Lower lobe of right lung (tissue), 2 donors: Measurements from ENCODE around the gene HMGN1. TPM values are rescaled to one million over a fixed set of nuclear protein-coding genes. Genes with fewer than 3 reads are reported as not detected.

ENCODE experiments used
- ATAC-seq, 2 donors: fragments of 200-7000 bp; cut with Tn5 transposase; one replicate each; pipeline ENCODE4 v1.9.1; 2020 to 2022; ENCODE audit warnings: mild to moderate bottlenecking in 2 of 2, moderate library complexity in 2 of 2
- DNase-seq: peaks from one replicate; pipeline ENCODE4 v3.0.0-alpha.2; 2020
- H3K27ac ChIP-seq: fragments of 200-600 bp; one replicate; pipeline ENCODE4 v1.8.0; 2022
- H3K27me3 ChIP-seq: fragments of 200-600 bp; one replicate; pipeline ENCODE4 v1.8.0; 2022; ENCODE audit warnings: low read depth
- H3K36me3 ChIP-seq: fragments of 200-600 bp; one replicate; pipeline ENCODE4 v1.8.0; 2022; ENCODE audit warnings: mild to moderate bottlenecking
- H3K4me1 ChIP-seq: fragments of 200-600 bp; one replicate; pipeline ENCODE4 v1.8.0; 2022
- H3K4me3 ChIP-seq: fragments of 200-600 bp; one replicate; pipeline ENCODE4 v1.8.0; 2022; ENCODE audit warnings: mild to moderate bottlenecking
- H3K9me3 ChIP-seq: fragments of 200-600 bp; one replicate; pipeline ENCODE4 v1.8.0; 2022
- CTCF ChIP-seq: fragments of 200-600 bp; IDR thresholded peaks from one replicate; pipeline ENCODE4 v1.8.0; 2022; ENCODE audit warnings: antibody characterized with exemption, mild to moderate bottlenecking
- intact Hi-C: fragments of 100-400 bp; cut with DNase I; formaldehyde crosslinking; loops from one replicate; pipeline ENCODE4 v1.11.0; 2022
- total RNA-seq: library from RNA; stranded (reverse); fragmentation: NEBNext Ultra II Directional; extraction: Animal tissue kit (Norgen Biotek cat#: 25700); gene quantifications from one replicate; pipeline ENCODE4 v1.2.1, GENCODE V29; 2021
- donor health status: DM: no; HTN: yes; CAD: no; lungs with severe emphysema.

The HMGN1 gene
- total RNA-seq, 1 donor from 2014 or later: 139 TPM

GRCh38 chr21:39336457-39337008, 12.4 kb downstream of the HMGN1 start:
- Histone ChIP-seq H3K9me3 (no peaks in the 10 kb centered on the region), H3K27ac (no peak overlapping the region), H3K27me3 (no peaks in the 10 kb centered on the region), H3K4me1 (no peaks in the 10 kb centered on the region), H3K4me3 (no peak overlapping the region), H3K36me3 (peaks cover 9% of the 10 kb centered on the region)
- ATAC-seq (no peak), DNase-seq (no peak)
- intact Hi-C loops: no loop called here
- TF ChIP-seq CTCF: no peak

GRCh38 chr21:39334611-39335010, 14.3 kb downstream of the HMGN1 start:
- no peak overlapping the region for H3K4me3 ChIP-seq
- ATAC-seq: no peak
- no peaks in the 10 kb centered on the region for H3K9me3 ChIP-seq
- intact Hi-C loops: no loop called here
- DNase-seq: no peak
- no peaks in the 10 kb centered on the region for H3K27me3 ChIP-seq
- H3K27ac ChIP-seq: no peak overlapping the region
- no peaks in the 10 kb centered on the region for H3K36me3 ChIP-seq
- no peak for TF ChIP-seq CTCF
- no peaks in the 10 kb centered on the region for H3K4me1 ChIP-seq

- Histone ChIP-seq H3K9me3 (no peaks in the 10 kb centered on the region), H3K4me1 (no peaks in the 10 kb centered on the region), H3K4me3 (no peak overlapping the region), H3K27me3 (no peaks in the 10 kb centered on the region), H3K36me3 (no peaks in the 10 kb centered on the region), H3K27ac (no peak overlapping the region)
- intact Hi-C loops: no loop called here
- no peak for TF ChIP-seq CTCF
- ATAC-seq (no peak), DNase-seq (no peak)
Observed at GRCh38 chr21:39332175-39332574, 16.7 kb downstream of the HMGN1 start.

- TF ChIP-seq CTCF: no peak
- intact Hi-C loops: no loop called here
- H3K27me3 ChIP-seq: no peaks in the 10 kb centered on the region
Observed at GRCh38 chr21:39330001-39330400, 18.9 kb downstream of the HMGN1 start.

GRCh38 chr21:39327727-39328126, 21.2 kb downstream of the HMGN1 start:
- Histone ChIP-seq H3K36me3 (no peaks in the 10 kb centered on the region), H3K9me3 (no peaks in the 10 kb centered on the region), H3K4me1 (no peaks in the 10 kb centered on the region), H3K4me3 (no peak overlapping the region), H3K27ac (no peak overlapping the region), H3K27me3 (no peaks in the 10 kb centered on the region)
- no peak for ATAC-seq
- DNase-seq: no peak
- intact Hi-C loops: no loop called here
- TF ChIP-seq CTCF: no peak

More at GRCh38 chr21:39330001-39330400, 18.9 kb downstream of the HMGN1 start:
- H3K27ac ChIP-seq: no peak overlapping the region
- no peaks in the 10 kb centered on the region for H3K9me3 ChIP-seq
- no peak for ATAC-seq
- no peak overlapping the region for H3K4me3 ChIP-seq
- no peaks in the 10 kb centered on the region for H3K4me1 ChIP-seq
- no peak for DNase-seq
- H3K36me3 ChIP-seq: no peaks in the 10 kb centered on the region
